CD14-positive monocyte (primary cell): ENCODE results near the gene MICB. TPM values are rescaled to one million over a fixed set of nuclear protein-coding genes. Genes with fewer than 3 reads are reported as not detected.
A peak's percentile ranks its signal among the peaks of the same experiment; 100 is the strongest.

ENCODE experiments used
- DNase-seq, 3 donors: peaks; one replicate each; pipeline ENCODE4 v3.0.0-alpha.2; 2011 to 2022
- H2AFZ ChIP-seq: 2 replicates; pipeline ENCODE4 v1.6.0; 2012; ENCODE audit warnings: mild to moderate bottlenecking, low read depth, low read length, inconsistent platforms; ENCODE audit not compliant: insufficient read depth, poor library complexity, severe bottlenecking
- H3K27ac ChIP-seq, 2 donors: 1 replicate in 1 of 2; 2 replicates in 1 of 2; pipeline ENCODE4 v1.5.1; 2012 to 2013; ENCODE audit warnings: low read length in 2 of 2, control low read depth in 1 of 2, inconsistent platforms in 1 of 2, low read depth in 1 of 2, mild to moderate bottlenecking in 1 of 2
- H3K27me3 ChIP-seq, 2 donors: one replicate each; pipeline versions ENCODE4 v1.6.0 to v1.6.1; 2011 to 2013; ENCODE audit warnings: low read length in 2 of 2; ENCODE audit not compliant: control insufficient read depth in 2 of 2, insufficient read depth in 2 of 2
- H3K36me3 ChIP-seq, 2 donors: replicated peaks in 1 of 2; 1 replicate in 1 of 2; 2 replicates in 1 of 2; pipeline versions ENCODE4 v1.5.1 to v1.6.1; 2012 to 2013; ENCODE audit warnings: low read length in 2 of 2, control low read depth in 1 of 2, inconsistent platforms in 1 of 2, mild to moderate bottlenecking in 1 of 2; ENCODE audit not compliant: insufficient read depth in 2 of 2, control insufficient read depth in 1 of 2
- H3K4me1 ChIP-seq, 2 donors: 1 replicate in 1 of 2; 2 replicates in 1 of 2; pipeline versions ENCODE4 v1.5.1 to v1.6.1; 2012 to 2013; ENCODE audit warnings: low read length in 2 of 2, control low read depth in 1 of 2, inconsistent platforms in 1 of 2, mild to moderate bottlenecking in 1 of 2, moderate library complexity in 1 of 2; ENCODE audit not compliant: insufficient read depth in 2 of 2, control insufficient read depth in 1 of 2
- H3K4me2 ChIP-seq: replicated peaks from 2 replicates; pipeline ENCODE3; 2012; ENCODE audit warnings: low read length, moderate library complexity, mild to moderate bottlenecking; ENCODE audit not compliant: poor library complexity, severe bottlenecking; ENCODE audit errors: extremely low read depth
- H3K4me3 ChIP-seq, 3 experiments: fragments of 200-600 bp in 1 of 3; sonication (generic) in 1 of 3; replicated peaks in 1 of 3; 1 replicate in 2 of 3; 2 replicates in 1 of 3; pipeline ENCODE4 v1.5.1; 2011 to 2013; ENCODE audit warnings: low read length in 3 of 3, mild to moderate bottlenecking in 3 of 3, control low read depth in 2 of 3, low read depth in 2 of 3, inconsistent platforms in 1 of 3, moderate library complexity in 1 of 3
- H3K79me2 ChIP-seq: 2 replicates; pipeline ENCODE4 v1.6.0; 2012; ENCODE audit warnings: mild to moderate bottlenecking, control low read depth, inconsistent platforms, low read length, moderate library complexity; ENCODE audit not compliant: insufficient read depth
- H3K9ac ChIP-seq: 2 replicates; pipeline ENCODE4 v1.6.0; 2017; ENCODE audit warnings: low read length, mild to moderate bottlenecking; ENCODE audit not compliant: insufficient read depth, poor library complexity, severe bottlenecking
- H3K9me3 ChIP-seq, 2 donors: replicated peaks in 1 of 2; 1 replicate in 1 of 2; 2 replicates in 1 of 2; pipeline versions ENCODE4 v1.5.1 to v1.6.1; 2012 to 2013; ENCODE audit warnings: low read length in 2 of 2, control low read depth in 1 of 2; ENCODE audit not compliant: control insufficient read depth in 1 of 2, insufficient read depth in 1 of 2
- H4K20me1 ChIP-seq: 2 replicates; pipeline ENCODE4 v1.6.0; 2012; ENCODE audit warnings: mild to moderate bottlenecking, low read length, control low read depth, moderate library complexity; ENCODE audit not compliant: insufficient read depth
- H3K27ac Mint-ChIP-seq, 7 donors: one replicate each; pipeline ENCODE4 v1.8.0; 2020; ENCODE audit warnings: mild to moderate bottlenecking in 7 of 7, mixed read lengths in 7 of 7, moderate library complexity in 6 of 7, inconsistent platforms in 2 of 7
- H3K27me3 Mint-ChIP-seq, 3 donors: one replicate each; pipeline ENCODE4 v1.8.0; 2021 to 2022; ENCODE audit warnings: low read depth in 3 of 3, mild to moderate bottlenecking in 3 of 3, mixed read lengths in 3 of 3, moderate library complexity in 3 of 3, inconsistent platforms in 1 of 3
- H3K36me3 Mint-ChIP-seq, 2 donors: one replicate each; pipeline ENCODE4 v1.8.0; 2020; ENCODE audit warnings: mixed read lengths in 2 of 2, inconsistent platforms in 1 of 2, mild to moderate bottlenecking in 1 of 2
- H3K4me1 Mint-ChIP-seq: one replicate; pipeline ENCODE4 v1.8.0; 2020; ENCODE audit warnings: mild to moderate bottlenecking, mixed read lengths
- H3K4me3 Mint-ChIP-seq, 2 donors: one replicate each; pipeline ENCODE4 v1.8.0; 2020; ENCODE audit warnings: mild to moderate bottlenecking in 2 of 2, mixed read lengths in 2 of 2, moderate library complexity in 1 of 2
- H3K9me3 Mint-ChIP-seq, 7 donors: one replicate each; pipeline ENCODE4 v1.8.0; 2020 to 2022; ENCODE audit warnings: mixed read lengths in 7 of 7, mild to moderate bottlenecking in 6 of 7, moderate library complexity in 6 of 7, inconsistent platforms in 2 of 7
- WGBS: methylation state at CpG from one replicate; pipeline ENCODE4 v1.1.5; 2013; ENCODE audit warnings: missing lambda C conversion rate; ENCODE audit not compliant: insufficient coverage; 5-methylcytosine and 5-hydroxymethylcytosine counted together
- intact Hi-C, 2 donors: fragments of 100-400 bp; cut with micrococcal nuclease; formaldehyde crosslinking; loops; one replicate each; pipeline versions ENCODE4 v1.15.0 to v1.15.1; 2023
- polyA plus RNA-seq, 3 donors: library from polyadenylated mRNA; depleted of rRNA in 1 of 3; unstranded in 2 of 3; stranded (reverse) in 1 of 3; fragments of 300-500 nt in 2 of 3; fragments of >200 nt in 1 of 3; fragmentation: Illumina TruSeq in 2 of 3; gene quantifications; 1 replicate in 2 of 3; 2 replicates in 1 of 3; pipeline ENCODE4 v1.2.3, GENCODE V29; 2012 to 2021
- TF ChIP-seq, protein P1 (sequence below): fragments of 200-600 bp; IDR thresholded peaks from one replicate; pipeline ENCODE4 v1.8.0; 2022; ENCODE audit warnings: antibody characterized with exemption, mild to moderate bottlenecking

MICB gene
- polyA plus RNA-seq, 3 donors: 8.1 to 34.8 (median 11.4) TPM

- Histone ChIP-seq H3K27ac (peak overlapping the region; percentile 96 to 98), H3K9ac (peak overlapping the region; percentile 75), H3K4me1 (peaks cover 76% of the 10 kb centered on the region in 2 donors), H4K20me1 (no peaks in the 10 kb centered on the region), H3K4me2 (peak overlapping the region; percentile 78), H2AFZ (peak overlapping the region; percentile 29), H3K4me3 (peak overlapping the region in 2 of 3 experiments; percentile 12 to 66), H3K79me2 (peaks cover 17% of the 10 kb centered on the region), H3K9me3 (no peaks in the 10 kb centered on the region), H3K36me3 (no peaks in the 10 kb centered on the region), H3K27me3 (no peaks in the 10 kb centered on the region)
- TF ChIP-seq, protein P1, sequence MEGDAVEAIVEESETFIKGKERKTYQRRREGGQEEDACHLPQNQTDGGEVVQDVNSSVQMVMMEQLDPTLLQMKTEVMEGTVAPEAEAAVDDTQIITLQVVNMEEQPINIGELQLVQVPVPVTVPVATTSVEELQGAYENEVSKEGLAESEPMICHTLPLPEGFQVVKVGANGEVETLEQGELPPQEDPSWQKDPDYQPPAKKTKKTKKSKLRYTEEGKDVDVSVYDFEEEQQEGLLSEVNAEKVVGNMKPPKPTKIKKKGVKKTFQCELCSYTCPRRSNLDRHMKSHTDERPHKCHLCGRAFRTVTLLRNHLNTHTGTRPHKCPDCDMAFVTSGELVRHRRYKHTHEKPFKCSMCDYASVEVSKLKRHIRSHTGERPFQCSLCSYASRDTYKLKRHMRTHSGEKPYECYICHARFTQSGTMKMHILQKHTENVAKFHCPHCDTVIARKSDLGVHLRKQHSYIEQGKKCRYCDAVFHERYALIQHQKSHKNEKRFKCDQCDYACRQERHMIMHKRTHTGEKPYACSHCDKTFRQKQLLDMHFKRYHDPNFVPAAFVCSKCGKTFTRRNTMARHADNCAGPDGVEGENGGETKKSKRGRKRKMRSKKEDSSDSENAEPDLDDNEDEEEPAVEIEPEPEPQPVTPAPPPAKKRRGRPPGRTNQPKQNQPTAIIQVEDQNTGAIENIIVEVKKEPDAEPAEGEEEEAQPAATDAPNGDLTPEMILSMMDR: no peak
- 67% methylated on average over 7 of the region's 8 CpGs for WGBS
- DNase-seq: no peak
- Mint-ChIP-seq H3K9me3 (no peaks in the 10 kb centered on the region), H3K4me3 (peak overlapping the region; percentile 79 to 81), H3K36me3 (peaks cover 15 to 31% of the 10 kb centered on the region in 2 donors), H3K27ac (peak overlapping the region; percentile 91 to 98 (median 94)), H3K4me1 (peaks cover 73% of the 10 kb centered on the region), H3K27me3 (peaks cover 0 to 2% (median 0%) of the 10 kb centered on the region in 3 donors)
- intact Hi-C loops: loop anchor here in 1 of 2 donors (2.0 kb wide), 1 partner anchor 29 kb away; the partner anchor contains the start of gene LST1
These were observed 60.3 kb downstream of the MICB start for GRCh38 chr6:31558318-31558625.

DNA sequence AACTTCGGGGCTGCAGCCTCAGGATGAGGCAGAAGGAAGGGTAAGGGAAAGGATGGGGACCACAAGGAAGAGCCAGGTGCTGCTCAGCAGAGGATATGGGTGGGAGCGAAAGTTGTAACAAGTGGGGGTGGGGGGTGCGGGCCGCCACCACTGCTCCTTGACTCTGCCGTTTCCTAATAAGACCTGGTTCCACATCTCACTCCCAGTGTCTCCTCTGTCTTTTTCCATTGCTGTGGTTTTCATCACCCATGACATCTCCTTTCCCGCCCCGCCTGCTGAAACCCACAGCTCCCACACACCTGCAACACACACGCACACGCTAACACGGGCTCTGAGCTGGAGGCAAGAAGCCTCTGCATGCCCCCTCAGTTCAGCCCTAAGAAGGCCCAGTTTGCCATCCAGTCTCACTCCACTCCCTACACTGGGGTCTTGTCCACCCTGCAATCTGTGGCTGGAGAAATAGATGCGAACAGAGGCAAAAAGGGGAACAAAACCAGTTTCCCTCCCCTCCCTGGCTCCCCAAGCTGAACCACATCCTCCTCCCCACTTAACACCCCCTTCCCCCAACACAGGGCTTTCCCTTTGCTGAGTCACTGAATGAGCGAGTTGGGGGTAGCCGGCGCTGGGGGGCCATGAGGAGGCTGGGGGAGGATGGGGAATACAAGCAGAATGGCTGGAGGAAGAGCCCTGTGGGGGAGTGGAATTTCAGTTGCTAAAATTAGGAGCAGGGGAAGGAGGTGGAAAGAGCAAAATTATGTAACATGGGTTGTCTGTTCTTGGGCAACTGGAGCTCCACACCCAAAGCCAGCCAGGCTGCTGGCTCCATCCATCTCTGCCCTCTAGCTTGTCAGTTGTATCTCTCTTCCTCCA, 60.9 kb downstream of the MICB start:
- peak overlapping the region; percentile 96 to 98 for H3K27ac ChIP-seq
- no peaks in the 10 kb centered on the region for H3K27me3 ChIP-seq
- WGBS: 0% methylated on average over 9 of the region's 14 CpGs
- Mint-ChIP-seq H3K4me3 (peak overlapping the region; percentile 79 to 81), H3K27ac (peak overlapping the region; percentile 91 to 98 (median 94)), H3K27me3 (peaks cover 0 to 2% (median 0%) of the 10 kb centered on the region in 3 donors), H3K36me3 (peaks cover 17 to 31% of the 10 kb centered on the region in 2 donors), H3K4me1 (peaks cover 78% of the 10 kb centered on the region), H3K9me3 (no peaks in the 10 kb centered on the region)
- peak overlapping the region; percentile 75 for H3K9ac ChIP-seq
- TF ChIP-seq, protein P1: no peak
- H3K4me3 ChIP-seq: peak overlapping the region; percentile 3 to 66 (median 13)
- no peaks in the 10 kb centered on the region for H3K9me3 ChIP-seq
- peak overlapping the region; percentile 78 for H3K4me2 ChIP-seq
- no peaks in the 10 kb centered on the region for H3K36me3 ChIP-seq
- no peaks in the 10 kb centered on the region for H4K20me1 ChIP-seq
- DNase-seq: peak; percentile 89 to 98 (median 94)
- H3K79me2 ChIP-seq: peaks cover 15% of the 10 kb centered on the region
- intact Hi-C loops: loop anchor here in 1 of 2 donors (2.0 kb wide), 1 partner anchor 28 kb away; the partner anchor contains the start of gene LST1
- peaks cover 81 to 82% of the 10 kb centered on the region in 2 donors for H3K4me1 ChIP-seq
- H2AFZ ChIP-seq: peak overlapping the region; percentile 29
